SK-N-SH (cell line): ENCODE results near the gene XRCC3.

Experiments used
- JUND ChIP-seq: IDR thresholded peaks from 2 replicates; pipeline ENCODE4 v1.4.0; 2012
- POLR2AphosphoS5 ChIP-seq: IDR thresholded peaks from 2 replicates; pipeline ENCODE4 v1.6.1; 2012; ENCODE audit warnings: low read depth, low read length
- RFX5 ChIP-seq: IDR thresholded peaks from 2 replicates; pipeline ENCODE4 v1.6.1; 2012; ENCODE audit warnings: mild to moderate bottlenecking, improper control_type of control experiment, low read length
- TF ChIP-seq, protein P1 (sequence below): IDR thresholded peaks from 2 replicates; pipeline ENCODE4 v1.4.0; 2012; ENCODE audit warnings: low read depth
- TF ChIP-seq, protein P2 (sequence below): fragments of 200-600 bp; sonication (generic); IDR thresholded peaks from 2 replicates; pipeline ENCODE4 v1.6.1; 2017; ENCODE audit warnings: antibody characterized with exemption, mild to moderate bottlenecking, moderate library complexity

DNA sequence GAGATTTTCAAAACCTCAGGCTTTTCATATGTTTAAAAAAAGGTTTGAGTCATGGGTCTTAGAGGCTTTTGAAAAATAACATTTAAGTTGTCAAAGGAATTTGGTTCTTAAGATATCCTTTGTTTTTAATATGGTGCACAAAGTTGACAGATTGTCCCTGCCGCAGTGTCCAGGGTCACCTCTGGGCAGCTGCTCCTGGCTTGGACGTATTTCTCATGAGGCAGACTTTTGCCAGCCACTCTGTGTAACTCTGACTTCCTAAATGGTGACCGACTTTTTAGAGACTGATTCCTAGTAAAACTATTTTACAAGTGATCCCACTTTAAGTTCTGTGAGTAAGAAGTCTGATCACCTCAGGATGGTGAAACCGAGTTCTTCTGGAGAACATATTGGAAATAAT is 27.5 kb downstream of the XRCC3 start:
- TF ChIP-seq, protein P1, sequence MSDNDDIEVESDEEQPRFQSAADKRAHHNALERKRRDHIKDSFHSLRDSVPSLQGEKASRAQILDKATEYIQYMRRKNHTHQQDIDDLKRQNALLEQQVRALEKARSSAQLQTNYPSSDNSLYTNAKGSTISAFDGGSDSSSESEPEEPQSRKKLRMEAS, result no peak
- TF ChIP-seq, protein P2, sequence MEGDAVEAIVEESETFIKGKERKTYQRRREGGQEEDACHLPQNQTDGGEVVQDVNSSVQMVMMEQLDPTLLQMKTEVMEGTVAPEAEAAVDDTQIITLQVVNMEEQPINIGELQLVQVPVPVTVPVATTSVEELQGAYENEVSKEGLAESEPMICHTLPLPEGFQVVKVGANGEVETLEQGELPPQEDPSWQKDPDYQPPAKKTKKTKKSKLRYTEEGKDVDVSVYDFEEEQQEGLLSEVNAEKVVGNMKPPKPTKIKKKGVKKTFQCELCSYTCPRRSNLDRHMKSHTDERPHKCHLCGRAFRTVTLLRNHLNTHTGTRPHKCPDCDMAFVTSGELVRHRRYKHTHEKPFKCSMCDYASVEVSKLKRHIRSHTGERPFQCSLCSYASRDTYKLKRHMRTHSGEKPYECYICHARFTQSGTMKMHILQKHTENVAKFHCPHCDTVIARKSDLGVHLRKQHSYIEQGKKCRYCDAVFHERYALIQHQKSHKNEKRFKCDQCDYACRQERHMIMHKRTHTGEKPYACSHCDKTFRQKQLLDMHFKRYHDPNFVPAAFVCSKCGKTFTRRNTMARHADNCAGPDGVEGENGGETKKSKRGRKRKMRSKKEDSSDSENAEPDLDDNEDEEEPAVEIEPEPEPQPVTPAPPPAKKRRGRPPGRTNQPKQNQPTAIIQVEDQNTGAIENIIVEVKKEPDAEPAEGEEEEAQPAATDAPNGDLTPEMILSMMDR, result no peak
- TF ChIP-seq POLR2AphosphoS5 (no peak), RFX5 (no peak), JUND (no peak)
